ENCODE results near the gene TSBP1. TPM values are rescaled to one million over a fixed set of nuclear protein-coding genes. Genes with fewer than 3 reads are reported as not detected.
"Not testable (repeated sequence)": the region's sequence is repeated elsewhere in the genome, so short reads cannot be mapped to it uniquely, and the experiment has no call there.

The TSBP1 gene
- total RNA-seq, 2 donors from 2014 or later, result not detected

DNA sequence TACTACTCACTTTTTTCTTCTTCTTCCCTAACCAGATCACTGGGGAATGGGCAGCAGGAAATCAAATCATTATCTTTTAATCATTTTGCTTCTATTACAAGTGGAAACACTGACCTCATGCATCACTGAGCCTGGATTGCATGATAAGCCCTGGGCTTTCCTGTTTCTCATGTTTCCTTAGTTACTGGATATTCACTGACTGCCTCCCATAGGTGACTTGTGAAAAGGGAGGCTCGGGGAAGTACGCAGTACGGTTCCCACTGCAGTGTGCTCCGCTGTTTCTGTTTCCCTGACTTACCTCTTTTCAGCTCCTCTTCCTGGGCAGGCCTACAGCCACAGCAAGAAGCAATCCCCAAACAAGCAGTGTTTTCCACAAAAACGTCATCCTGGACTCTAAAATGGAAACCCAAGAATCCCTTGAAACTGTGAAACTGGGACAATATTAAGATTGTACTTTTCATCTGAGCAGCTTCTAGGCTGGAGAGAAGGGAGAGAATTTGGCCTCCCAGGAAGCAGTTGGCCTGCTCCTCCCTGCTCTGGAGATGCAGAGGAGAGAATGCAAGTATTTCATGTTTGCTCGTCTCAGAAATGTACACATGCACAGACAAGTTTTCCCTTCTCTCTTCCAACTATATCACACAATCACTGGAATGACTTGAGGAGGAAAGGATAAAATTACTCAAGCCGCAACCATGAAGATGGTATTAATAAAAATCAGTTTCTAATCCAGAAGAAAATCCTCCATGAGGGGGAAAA lies 22.1 kb upstream of the TSBP1 start:
- Mint-ChIP-seq H3K27ac (no peak overlapping the region), H3K9me3 (no peaks in the 10 kb centered on the region), H3K4me1 (peaks cover 5% of the 10 kb centered on the region), H3K4me3 (no peak overlapping the region), H3K36me3 (ENCODE audit: low read depth) (no peaks in the 10 kb centered on the region), H3K27me3 (peaks cover 17% of the 10 kb centered on the region)
- no peak for ATAC-seq (replicated peaks)

DNA sequence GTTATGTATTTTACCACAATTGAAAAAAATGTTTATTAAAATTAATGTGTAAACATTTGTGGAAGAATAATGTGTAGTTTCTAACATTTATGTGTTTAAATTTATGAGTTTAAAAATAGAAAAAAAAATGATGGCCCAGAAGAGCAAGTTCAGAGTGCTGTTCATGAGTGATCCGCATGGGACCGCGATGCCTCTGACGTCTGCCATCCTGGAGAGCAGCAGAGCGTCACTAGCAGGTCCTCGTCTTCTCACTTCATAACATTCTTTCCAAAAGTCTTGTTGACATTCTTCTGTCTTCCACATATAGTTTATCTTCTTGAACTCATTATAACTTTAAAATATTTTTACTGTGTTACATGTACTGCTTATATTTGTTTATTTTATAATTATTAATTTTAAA lies 19.8 kb upstream of the TSBP1 start:
- no peak overlapping the region for H3K27ac Mint-ChIP-seq
- H3K4me3 Mint-ChIP-seq, result no peak overlapping the region
- no peak for ATAC-seq (replicated peaks)
- no peaks in the 10 kb centered on the region for H3K36me3 Mint-ChIP-seq (ENCODE audit: low read depth)
- no peaks in the 10 kb centered on the region for H3K9me3 Mint-ChIP-seq
- no peaks in the 10 kb centered on the region for H3K4me1 Mint-ChIP-seq
- H3K27me3 Mint-ChIP-seq, result peaks cover 22% of the 10 kb centered on the region

DNA sequence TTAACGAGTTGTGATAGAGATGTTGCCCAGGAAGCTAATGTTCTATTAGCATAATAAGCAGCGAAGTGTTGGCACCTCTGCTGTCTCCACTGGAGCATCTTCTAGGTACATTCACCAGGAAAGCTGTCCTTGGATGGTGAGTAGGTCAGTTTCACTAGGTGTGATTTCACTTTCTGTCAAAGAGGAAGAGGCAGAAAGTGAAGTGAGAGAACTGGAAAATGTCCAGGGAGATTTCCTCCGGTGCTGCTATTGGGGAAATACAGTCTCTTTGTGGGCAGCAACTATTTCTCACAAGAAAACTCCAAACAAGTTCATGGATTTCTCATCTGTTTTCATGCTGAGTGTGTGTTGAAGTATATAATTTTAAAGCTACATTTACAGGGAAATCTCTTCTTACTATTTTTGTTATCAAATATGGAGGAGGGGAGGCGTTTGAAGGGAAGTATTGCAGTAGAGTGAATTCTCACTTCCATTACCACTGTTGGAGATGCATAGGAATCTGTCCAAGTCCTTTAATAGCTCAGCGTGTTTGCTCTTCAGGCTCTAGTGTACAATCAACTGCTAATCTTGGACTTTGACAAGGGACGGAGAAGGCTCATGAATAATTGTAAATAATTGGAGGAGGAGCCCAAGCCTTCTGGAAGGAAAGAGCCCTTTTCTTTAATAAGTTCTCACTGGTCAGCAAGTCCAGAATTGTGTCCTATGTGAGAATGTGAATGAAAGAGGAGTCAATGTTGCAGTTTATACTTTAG lies 16.1 kb upstream of the TSBP1 start:
- Mint-ChIP-seq H3K4me3 (no peak overlapping the region), H3K27me3 (peaks cover 22% of the 10 kb centered on the region), H3K4me1 (no peaks in the 10 kb centered on the region), H3K36me3 (ENCODE audit: low read depth) (no peaks in the 10 kb centered on the region), H3K27ac (no peak overlapping the region), H3K9me3 (no peaks in the 10 kb centered on the region)
- ATAC-seq (replicated peaks), result no peak

DNA sequence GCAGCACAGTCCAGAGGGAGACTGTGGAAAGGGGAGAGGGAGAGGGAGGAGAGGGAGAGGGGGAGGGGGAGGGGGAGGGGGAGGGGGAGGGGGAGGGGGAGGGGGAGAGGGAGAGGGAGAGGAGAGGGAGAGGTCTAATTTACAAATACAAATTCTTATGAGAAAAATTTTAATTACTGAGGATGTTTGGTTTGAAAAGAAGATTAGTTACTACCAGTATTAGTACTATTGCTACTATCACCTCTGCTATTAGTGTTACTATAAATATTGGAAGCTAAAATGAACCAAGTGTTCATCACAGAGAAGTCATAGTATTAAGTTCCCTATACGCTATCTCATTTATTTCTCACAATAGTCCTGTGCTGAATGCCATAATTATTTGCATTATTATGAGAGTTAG lies 14.3 kb upstream of the TSBP1 start:
- Mint-ChIP-seq H3K4me1 (no peaks in the 10 kb centered on the region), H3K9me3 (no peaks in the 10 kb centered on the region), H3K4me3 (no peak overlapping the region), H3K27me3 (peaks cover 18% of the 10 kb centered on the region), H3K36me3 (ENCODE audit: low read depth) (no peaks in the 10 kb centered on the region), H3K27ac (no peak overlapping the region)
- no peak for ATAC-seq (replicated peaks)

DNA sequence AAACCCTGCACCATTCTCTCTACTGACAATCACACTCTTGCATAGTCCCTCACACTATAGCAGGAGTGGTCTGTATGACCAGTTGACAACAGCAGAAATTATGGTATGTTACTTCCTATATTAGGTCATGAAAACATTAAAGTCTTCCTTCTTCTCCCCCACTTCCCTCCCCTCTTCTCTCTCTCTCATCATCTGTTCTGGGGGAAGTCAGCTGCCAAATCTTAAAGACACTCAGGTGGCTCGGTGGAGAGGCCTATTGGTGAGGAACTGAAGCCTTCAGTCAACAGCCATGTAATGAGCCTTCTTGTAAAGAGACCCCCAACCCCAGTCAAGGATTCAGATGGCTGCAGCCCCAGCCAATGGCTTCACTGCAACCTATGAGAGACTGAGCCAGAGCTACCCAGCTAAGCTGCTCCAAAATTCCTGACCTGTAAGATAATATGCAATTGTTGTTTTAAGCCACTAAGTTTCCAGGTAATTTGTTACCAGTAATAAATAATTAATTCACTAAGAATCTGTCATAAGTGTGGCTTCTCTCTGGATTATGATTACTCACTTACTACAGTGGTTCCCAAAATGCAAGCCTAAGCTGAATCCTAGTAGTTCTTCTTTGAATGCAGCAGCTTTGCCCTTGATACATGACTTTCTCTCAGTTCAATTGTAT lies 11.2 kb upstream of the TSBP1 start:
- H3K4me3 Mint-ChIP-seq, result no peak overlapping the region
- H3K27ac Mint-ChIP-seq, result no peak overlapping the region
- H3K4me1 Mint-ChIP-seq, result no peaks in the 10 kb centered on the region
- no peaks in the 10 kb centered on the region for H3K9me3 Mint-ChIP-seq
- ATAC-seq (replicated peaks), result no peak
- peaks cover 19% of the 10 kb centered on the region for H3K27me3 Mint-ChIP-seq
- no peaks in the 10 kb centered on the region for H3K36me3 Mint-ChIP-seq (ENCODE audit: low read depth)

DNA sequence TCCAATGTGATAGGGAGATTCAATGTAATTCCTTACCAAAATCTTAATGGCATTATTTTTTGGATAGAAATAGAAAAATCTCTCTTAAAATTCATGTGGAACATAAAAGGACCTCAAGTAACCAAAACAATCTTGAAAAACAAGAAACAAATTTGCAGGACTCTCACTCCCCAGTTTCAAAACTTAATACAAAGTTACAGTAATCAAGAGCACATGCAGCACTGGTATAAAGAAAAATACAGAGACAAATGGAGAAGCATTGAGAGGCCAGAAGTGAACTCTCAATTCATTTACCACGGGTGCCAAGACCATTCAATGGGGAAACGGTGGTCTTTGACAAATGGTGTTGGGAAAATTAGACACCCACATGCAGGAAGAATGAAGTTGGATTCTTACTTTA lies 7.8 kb upstream of the TSBP1 start:
- H3K27me3 Mint-ChIP-seq, result peaks cover 24% of the 10 kb centered on the region
- no peaks in the 10 kb centered on the region for H3K36me3 Mint-ChIP-seq (ENCODE audit: low read depth)
- H3K9me3 Mint-ChIP-seq, result no peaks in the 10 kb centered on the region
- ATAC-seq (replicated peaks), result no peak
- no peaks in the 10 kb centered on the region for H3K4me1 Mint-ChIP-seq
- H3K27ac Mint-ChIP-seq, result no peak overlapping the region
- H3K4me3 Mint-ChIP-seq, result no peak overlapping the region

DNA sequence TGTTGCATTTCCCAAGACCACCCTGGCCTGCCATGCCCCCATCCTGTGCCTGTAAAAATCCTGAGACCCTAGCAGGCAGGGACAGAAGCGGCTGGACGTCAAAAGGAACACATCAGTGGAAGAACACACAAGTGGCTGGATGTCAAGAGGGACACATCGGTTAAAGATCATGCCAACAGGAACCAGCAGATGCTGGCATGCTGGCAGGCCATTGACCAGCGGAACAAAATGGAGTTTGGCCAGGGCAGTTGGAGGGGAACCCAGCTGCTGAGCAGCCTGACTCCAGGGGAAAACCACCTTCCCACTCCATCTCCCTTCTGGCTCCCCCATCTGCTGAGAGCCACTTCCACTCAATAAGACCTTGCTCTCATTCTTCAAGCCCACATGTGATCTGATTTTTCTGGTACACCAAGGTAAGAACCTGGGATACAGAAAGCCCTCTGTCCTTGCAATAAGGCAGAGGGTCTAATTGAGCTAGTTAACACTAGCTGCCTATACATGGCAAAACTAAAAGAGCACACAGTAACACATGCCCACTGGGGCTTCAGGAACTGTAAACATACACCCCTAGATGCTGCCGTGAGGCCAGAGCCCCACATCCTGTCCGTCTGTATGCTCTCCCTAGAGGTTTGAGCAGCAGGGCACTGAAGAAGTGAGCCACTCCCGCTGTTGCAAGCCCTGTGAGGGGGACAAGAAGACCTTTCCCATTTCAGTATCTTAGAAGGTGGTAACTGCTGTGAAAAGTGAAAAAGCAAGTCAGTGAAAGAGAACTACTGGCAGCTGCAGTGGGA lies 4.2 kb upstream of the TSBP1 start:
- Mint-ChIP-seq H3K9me3 (no peaks in the 10 kb centered on the region), H3K27ac (no peak overlapping the region), H3K27me3 (peaks cover 28% of the 10 kb centered on the region), H3K36me3 (ENCODE audit: low read depth) (no peaks in the 10 kb centered on the region), H3K4me3 (no peak overlapping the region), H3K4me1 (no peaks in the 10 kb centered on the region)
- ATAC-seq (replicated peaks), result no peak

DNA sequence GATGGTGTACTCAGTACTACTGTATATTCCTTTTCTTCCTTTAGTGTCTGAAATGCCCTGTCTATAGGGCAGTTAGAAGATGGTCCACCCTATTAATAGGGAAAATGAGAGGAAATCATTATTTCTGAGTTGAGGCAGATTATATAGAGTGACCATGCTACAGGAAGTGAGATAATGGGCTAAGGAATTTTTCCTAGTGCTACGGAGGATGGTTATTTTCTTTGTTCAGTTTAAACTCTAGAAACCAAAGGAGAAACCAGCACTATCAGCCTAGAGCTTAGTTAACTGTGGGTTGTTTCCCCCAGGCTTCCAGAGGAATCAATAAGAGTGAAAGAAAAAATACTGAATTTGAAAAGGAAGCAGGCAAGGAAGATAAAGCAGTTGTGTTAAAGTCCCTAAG lies 474 bp downstream of the TSBP1 start:
- H3K27ac Mint-ChIP-seq, result no peak overlapping the region
- no peaks in the 10 kb centered on the region for H3K36me3 Mint-ChIP-seq (ENCODE audit: low read depth)
- no peaks in the 10 kb centered on the region for H3K9me3 Mint-ChIP-seq
- no peak for ATAC-seq (replicated peaks)
- peaks cover 6% of the 10 kb centered on the region for H3K4me1 Mint-ChIP-seq
- peaks cover 32% of the 10 kb centered on the region for H3K27me3 Mint-ChIP-seq
- H3K4me3 Mint-ChIP-seq, result no peak overlapping the region

DNA sequence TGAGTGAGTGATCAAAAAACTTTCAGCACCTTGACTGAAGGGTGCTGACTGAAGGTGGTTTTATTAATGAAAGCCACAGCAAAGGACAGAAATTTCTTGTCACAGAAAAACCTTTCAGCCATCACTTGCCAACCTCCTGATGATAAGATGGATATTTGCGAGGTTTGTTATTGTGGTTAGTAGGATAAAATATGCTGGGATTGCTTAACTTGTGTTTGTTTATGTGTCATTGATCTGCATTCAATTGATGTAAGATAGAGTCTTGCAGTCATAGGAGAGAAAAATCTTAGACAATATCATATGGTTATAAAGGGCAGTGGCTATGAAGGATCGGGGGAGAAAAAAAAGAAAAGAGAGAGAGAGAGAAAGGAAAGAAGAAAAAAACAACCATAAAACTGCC lies 1.2 kb downstream of the TSBP1 start:
- H3K36me3 Mint-ChIP-seq (ENCODE audit: low read depth), result no peaks in the 10 kb centered on the region
- H3K4me1 Mint-ChIP-seq, result peaks cover 6% of the 10 kb centered on the region
- H3K4me3 Mint-ChIP-seq, result no peak overlapping the region
- peaks cover 33% of the 10 kb centered on the region for H3K27me3 Mint-ChIP-seq
- no peak overlapping the region for H3K27ac Mint-ChIP-seq
- ATAC-seq (replicated peaks), result no peak
- H3K9me3 Mint-ChIP-seq, result no peaks in the 10 kb centered on the region

DNA sequence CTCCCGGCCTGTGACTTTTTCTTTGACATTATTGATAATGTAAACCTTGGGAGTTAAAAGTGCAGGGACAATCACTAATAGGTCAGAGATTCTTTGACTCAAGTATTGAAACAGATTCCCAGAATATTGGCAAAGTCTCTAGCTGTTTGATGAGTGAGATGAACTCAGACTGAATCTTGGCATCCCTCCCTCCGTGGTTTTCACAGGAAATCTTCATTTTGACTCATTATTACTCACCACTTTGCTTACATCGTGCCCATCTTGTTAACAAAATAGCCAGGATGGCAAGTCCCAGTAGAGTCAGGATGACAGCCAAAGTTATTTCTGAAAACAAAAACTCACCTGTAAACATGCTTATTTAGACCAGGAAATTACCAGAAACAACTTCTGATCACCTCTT lies 2.0 kb downstream of the TSBP1 start:
- H3K4me3 Mint-ChIP-seq, result no peak overlapping the region
- no peaks in the 10 kb centered on the region for H3K36me3 Mint-ChIP-seq (ENCODE audit: low read depth)
- H3K27me3 Mint-ChIP-seq, result peaks cover 38% of the 10 kb centered on the region
- H3K9me3 Mint-ChIP-seq, result no peaks in the 10 kb centered on the region
- ATAC-seq (replicated peaks), result peak; percentile 91
- H3K27ac Mint-ChIP-seq, result no peak overlapping the region
- H3K4me1 Mint-ChIP-seq, result peaks cover 6% of the 10 kb centered on the region

DNA sequence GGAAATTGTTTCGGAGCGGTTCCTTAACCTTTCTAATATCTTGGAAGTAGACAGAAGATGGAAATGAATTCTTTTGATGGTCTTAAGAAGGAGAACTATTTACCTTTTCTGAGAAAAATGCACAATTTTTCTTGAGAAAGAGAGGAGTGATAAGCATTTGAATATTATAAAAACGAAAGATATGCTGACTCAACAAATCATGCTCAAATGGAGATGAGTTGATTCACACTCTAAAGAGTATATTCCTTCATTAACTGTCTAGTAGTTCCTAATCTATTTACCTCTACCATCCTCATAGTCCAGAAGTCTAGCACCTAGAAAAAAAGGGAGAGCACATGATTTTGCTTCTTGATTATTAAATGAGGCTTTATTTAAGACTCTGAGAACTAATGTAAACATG lies 4.1 kb downstream of the TSBP1 start:
- ATAC-seq (replicated peaks), result no peak
- no peaks in the 10 kb centered on the region for H3K9me3 Mint-ChIP-seq
- peaks cover 43% of the 10 kb centered on the region for H3K27me3 Mint-ChIP-seq
- H3K36me3 Mint-ChIP-seq (ENCODE audit: low read depth), result no peaks in the 10 kb centered on the region
- no peak overlapping the region for H3K4me3 Mint-ChIP-seq
- H3K27ac Mint-ChIP-seq, result no peak overlapping the region
- peaks cover 6% of the 10 kb centered on the region for H3K4me1 Mint-ChIP-seq

DNA sequence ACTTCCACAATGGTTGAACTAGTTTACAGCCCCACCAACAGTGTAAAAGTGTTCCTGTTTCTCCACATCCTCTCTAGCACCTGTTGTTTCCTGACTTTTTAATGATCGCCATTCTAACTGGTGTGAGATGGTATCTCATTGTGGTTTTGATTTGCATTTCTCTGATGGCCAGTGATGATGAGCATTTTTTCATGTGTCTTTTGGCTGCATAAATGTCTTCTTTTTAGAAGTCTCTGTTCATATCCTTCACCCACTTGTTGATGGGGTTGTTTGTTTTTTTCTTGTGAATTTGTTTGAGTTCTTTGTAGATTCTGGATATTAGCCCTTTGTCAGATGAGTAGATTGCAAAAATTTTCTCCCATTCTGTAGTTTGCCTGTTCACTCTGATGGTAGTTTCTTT lies 12.5 kb downstream of the TSBP1 start:
- not testable (repeated sequence) for H3K4me1 Mint-ChIP-seq; H3K27me3 Mint-ChIP-seq; H3K36me3 Mint-ChIP-seq (ENCODE audit: low read depth); H3K27ac Mint-ChIP-seq; ATAC-seq (replicated peaks); H3K4me3 Mint-ChIP-seq; H3K9me3 Mint-ChIP-seq

DNA sequence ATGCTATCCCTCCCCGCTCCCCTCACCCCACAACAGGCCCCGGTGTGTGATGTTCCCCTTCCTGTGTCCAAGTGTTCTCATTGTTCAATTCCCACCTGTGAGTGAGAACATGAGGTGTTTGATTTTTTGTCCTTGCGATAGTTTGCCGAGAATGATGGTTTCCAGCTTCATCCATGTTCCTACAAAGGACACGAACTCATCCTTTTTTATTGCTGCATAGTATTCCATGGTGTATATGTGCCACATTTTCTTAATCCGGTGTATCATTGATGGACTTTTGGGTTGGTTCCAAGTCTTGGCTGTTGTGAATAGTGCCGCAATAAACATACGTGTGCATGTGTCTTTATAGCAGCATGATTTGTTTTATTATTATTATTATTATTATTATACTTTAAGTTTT lies 13.2 kb downstream of the TSBP1 start:
- not testable (repeated sequence) for ATAC-seq (replicated peaks); H3K9me3 Mint-ChIP-seq; H3K36me3 Mint-ChIP-seq (ENCODE audit: low read depth); H3K27ac Mint-ChIP-seq; H3K27me3 Mint-ChIP-seq; H3K4me1 Mint-ChIP-seq; H3K4me3 Mint-ChIP-seq

DNA sequence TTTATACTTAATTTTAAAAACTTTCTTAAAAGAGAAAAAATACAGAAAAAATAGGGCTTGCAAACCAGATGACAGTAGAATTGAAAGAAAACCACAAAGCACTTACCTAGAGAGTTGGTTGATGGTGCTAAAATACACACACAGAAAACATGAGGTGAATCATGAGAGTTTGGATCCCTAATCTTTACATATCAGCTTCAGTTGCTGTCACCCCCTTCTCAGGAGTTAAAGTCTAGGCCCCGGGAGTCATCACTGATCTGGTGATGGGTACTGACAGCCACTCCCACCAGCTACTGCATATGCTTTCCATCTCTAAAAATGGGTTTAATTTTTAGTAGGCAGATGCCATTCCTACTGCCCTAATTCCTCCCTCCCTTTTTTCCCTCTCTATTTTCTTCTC lies 16.7 kb downstream of the TSBP1 start:
- ATAC-seq (replicated peaks), result peak; percentile 31
- Mint-ChIP-seq H3K36me3 (ENCODE audit: low read depth) (no peaks in the 10 kb centered on the region), H3K27me3 (peaks cover 9% of the 10 kb centered on the region), H3K9me3 (no peaks in the 10 kb centered on the region), H3K4me1 (no peaks in the 10 kb centered on the region), H3K4me3 (no peak overlapping the region), H3K27ac (no peak overlapping the region)

Measured in activated T-helper 17 cell treated with anti-CD3 and anti-CD28 coated beads, Interleukin-2, amount 50 U/mL, for 72 hours (primary cell).